MG63 (cell line): ENCODE data around the gene PTPRN2. TPM values are rescaled to one million over a fixed set of nuclear protein-coding genes. Genes with fewer than 3 reads are reported as not detected.
"Not testable (repeated sequence)": the region's sequence is repeated elsewhere in the genome, so short reads cannot be mapped to it uniquely, and the experiment has no call there.

Source experiments
- DNase-seq: peaks from one replicate; pipeline ENCODE4 v3.0.0-alpha.2; 2020
- H3K27me3 ChIP-seq: fragments of 250-450 bp; sonication (Bioruptor Pico); 2 replicates; pipeline ENCODE4 v1.5.1; 2020; ENCODE audit warnings: mild to moderate bottlenecking, moderate library complexity
- H3K36me3 ChIP-seq: fragments of 250-450 bp; sonication (Bioruptor Pico); 2 replicates; pipeline ENCODE4 v1.5.1; 2020; ENCODE audit warnings: mild to moderate bottlenecking, moderate library complexity
- H3K4me3 ChIP-seq: fragments of 250-450 bp; sonication (Bioruptor Pico); 2 replicates; pipeline ENCODE4 v1.5.1; 2020; ENCODE audit warnings: mild to moderate bottlenecking, moderate library complexity
- H3K9me3 ChIP-seq: fragments of 250-450 bp; sonication (Bioruptor Pico); 2 replicates; pipeline ENCODE4 v1.5.1; 2020; ENCODE audit warnings: mild to moderate bottlenecking, moderate library complexity
- total RNA-seq: library from RNA; depleted of rRNA; stranded (reverse); fragments of >200 nt; shearing (Covaris generic); gene quantifications from 2 replicates; pipeline ENCODE4 v1.2.3, GENCODE V29; 2014; ENCODE audit warnings: low replicate concordance

The PTPRN2 gene
- total RNA-seq, 1 experiment from 2014 or later, result 0.16 TPM

DNA sequence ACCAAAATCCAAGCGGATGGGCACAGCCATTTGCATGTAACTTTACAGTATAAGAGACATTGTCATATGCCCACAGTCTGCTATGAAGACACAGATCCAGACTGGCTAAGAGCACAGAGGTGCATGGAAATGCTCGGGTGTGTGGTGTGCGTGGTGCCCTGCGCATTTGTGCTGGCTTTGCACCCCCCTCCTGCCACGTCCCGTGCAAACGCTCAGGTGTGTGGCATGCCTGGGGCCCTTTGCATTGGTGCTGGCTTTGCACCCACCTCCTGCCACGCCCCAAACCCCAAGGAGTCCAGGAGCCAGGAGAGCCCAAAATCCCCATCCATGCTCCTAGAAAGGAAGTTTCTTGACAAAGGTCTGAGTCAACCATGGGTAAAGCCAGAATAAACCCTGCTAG, 306.2 kb downstream of the PTPRN2 start:
- DNase-seq, result no peak
- no peaks in the 10 kb centered on the region for H3K36me3 ChIP-seq
- H3K9me3 ChIP-seq, result no peaks in the 10 kb centered on the region
- H3K4me3 ChIP-seq, result no peak overlapping the region
- no peaks in the 10 kb centered on the region for H3K27me3 ChIP-seq

DNA sequence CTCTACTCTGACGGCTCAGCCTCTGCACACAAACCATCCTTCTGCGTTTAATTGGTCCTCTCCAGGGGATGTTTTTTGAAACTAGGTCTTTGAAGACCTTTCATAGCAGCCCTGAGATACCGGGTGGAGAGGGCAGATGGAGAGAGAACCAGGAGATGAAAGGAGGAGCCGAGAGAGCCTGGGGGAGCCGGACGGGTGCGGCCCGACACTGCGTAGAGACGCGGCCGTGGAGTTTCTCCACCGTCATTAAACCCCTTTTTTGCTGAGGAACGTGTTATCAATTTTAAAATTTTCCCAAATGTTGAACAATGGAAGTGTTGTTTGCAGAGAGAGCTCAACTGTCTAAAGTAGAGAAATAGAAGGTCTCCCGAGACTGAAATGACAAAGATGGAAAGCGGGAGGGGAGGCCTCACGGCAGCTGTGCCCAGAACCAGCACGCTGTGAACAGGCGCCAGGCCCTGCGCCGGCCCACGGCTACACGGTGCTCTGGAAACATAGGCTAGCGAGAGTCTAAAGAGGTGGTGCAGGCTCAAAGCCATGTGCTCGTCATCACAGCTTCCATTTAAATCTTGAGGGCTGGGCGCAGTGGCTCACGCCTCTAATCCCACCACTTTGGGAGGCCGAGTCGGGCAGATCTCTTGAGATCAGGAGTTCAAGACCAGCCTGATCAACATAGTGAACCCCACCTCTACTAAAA, 307.0 kb downstream of the PTPRN2 start:
- no peak overlapping the region for H3K4me3 ChIP-seq
- no peaks in the 10 kb centered on the region for H3K27me3 ChIP-seq
- no peaks in the 10 kb centered on the region for H3K36me3 ChIP-seq
- no peaks in the 10 kb centered on the region for H3K9me3 ChIP-seq
- no peak for DNase-seq

DNA sequence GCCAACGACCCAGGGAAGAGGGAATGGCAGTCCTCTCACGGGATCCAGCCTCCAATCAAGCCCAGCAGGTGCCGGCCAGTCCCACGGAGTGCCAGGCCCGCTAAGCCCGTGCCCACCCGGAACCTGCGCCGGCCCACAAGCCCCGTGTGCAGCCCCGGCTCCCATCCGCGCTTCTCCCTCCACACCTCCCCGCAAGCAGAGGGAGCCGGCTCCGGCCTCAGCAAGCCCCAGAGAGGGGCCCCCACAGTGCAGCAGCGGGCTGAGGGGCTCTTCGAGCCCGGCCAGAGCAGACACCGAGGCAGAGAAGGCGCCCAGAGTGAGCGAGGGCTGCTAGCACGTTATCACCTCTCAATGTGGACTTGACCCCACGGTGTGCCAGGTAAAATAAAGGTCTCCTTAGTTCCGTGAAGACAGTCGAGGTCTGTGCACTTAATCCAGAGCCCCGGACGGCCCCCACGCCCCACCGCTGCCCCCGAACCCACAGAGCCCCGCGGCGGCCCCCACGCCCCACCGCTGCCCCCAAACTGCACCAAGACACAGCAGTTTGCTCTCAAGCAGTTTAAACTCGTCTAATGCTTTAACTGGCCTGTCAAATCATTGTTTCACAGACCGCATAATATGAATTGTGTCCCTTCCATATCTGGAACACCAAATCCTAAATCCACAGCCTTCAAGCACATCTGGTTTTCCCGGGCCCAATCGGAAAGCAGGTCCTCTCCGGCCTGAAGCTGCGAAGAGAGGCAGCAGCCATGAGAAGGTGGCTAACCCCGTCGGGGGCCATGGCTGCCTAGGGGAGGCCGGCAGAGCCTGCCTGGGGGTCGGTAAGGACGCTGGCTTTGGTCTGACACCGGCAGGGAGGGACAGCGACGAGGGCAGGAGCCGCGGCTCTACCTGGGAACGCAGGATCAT, 307.8 kb downstream of the PTPRN2 start:
- H3K36me3 ChIP-seq, result no peaks in the 10 kb centered on the region
- 0 out of 2 replicates have a peak, but pooled peaks cover 3% of the 10 kb centered on the region for H3K27me3 ChIP-seq
- DNase-seq, result no peak
- H3K4me3 ChIP-seq, result no peak overlapping the region
- no peaks in the 10 kb centered on the region for H3K9me3 ChIP-seq

DNA sequence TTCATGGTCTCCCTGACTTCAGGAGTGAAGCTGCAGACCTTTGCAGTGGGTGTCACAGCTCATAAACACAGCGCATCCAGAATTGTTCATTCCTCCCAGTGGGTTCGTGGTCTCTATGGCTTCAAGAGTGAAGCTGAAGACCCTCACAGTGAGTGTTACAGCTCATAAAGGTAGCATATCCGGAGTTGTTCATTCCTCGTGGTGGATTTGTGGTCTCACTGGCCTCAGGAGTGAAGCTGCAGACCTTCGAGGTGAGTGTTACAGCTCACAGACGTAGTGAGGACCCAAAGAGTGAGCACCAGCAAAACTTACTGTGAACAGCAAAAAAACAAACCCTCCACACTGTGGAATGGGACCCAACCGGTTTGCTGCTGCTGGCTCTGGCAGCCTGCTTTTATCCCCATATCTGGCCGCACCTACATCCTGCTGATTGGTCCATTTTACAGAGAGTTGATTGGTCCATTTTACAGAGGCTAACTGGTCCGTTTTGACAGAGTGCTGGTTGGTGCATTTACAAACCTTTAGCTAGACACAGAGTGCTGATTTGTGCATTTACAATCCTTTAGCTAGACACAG, 308.8 kb downstream of the PTPRN2 start:
- Histone ChIP-seq H3K36me3 (no peaks in the 10 kb centered on the region), H3K4me3 (no peak overlapping the region), H3K9me3 (no peaks in the 10 kb centered on the region), H3K27me3 (0 out of 2 replicates have a peak, but pooled peaks cover 6% of the 10 kb centered on the region)
- DNase-seq, result no peak

DNA sequence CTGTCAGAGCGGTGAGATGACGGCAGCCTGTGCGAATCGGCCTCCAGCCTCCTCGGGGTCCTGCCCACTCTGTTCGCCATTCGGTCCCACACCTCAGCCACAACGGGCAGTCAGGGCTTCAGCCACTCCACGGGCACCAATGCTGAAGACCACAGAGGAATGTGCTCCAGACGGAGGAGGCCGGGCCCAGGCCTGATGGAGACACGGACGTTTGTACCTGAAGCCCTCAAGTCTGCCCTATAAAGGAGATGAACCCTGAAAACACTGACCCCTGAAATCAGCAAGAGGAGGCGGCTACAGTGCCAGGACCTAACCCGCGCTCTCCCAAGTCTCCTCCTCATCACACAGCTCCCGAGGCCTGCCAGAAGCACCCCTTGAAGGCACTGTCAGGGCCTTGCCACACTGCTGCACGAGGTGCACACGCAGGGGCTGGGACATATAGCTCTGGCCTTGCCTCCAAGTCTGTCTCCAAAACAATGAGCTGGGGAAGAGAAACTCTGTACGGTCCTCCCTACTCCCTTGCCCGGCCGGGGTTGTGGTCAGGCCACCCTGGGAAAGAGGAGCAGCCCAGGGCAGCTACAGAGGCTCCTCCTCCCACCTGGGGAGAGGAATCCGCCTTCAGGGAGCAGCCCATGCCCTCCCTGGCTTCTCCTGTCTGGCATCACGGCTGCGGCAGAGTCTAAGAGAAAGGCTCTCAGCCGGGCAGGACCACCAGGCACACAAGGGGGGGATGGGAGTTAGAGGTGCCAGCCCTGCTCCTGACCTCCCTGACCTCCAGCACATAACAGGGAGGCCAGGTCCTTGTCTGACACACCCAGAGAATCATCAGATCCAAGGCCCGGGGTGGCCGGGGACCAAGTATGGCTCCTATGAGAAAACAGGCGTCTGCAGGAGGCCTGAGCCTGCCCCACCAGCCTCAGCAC, 310.1 kb downstream of the PTPRN2 start:
- Histone ChIP-seq H3K27me3 (0 out of 2 replicates have a peak, but pooled peaks cover 6% of the 10 kb centered on the region), H3K36me3 (no peaks in the 10 kb centered on the region), H3K4me3 (no peak overlapping the region), H3K9me3 (no peaks in the 10 kb centered on the region)
- DNase-seq, result no peak

DNA sequence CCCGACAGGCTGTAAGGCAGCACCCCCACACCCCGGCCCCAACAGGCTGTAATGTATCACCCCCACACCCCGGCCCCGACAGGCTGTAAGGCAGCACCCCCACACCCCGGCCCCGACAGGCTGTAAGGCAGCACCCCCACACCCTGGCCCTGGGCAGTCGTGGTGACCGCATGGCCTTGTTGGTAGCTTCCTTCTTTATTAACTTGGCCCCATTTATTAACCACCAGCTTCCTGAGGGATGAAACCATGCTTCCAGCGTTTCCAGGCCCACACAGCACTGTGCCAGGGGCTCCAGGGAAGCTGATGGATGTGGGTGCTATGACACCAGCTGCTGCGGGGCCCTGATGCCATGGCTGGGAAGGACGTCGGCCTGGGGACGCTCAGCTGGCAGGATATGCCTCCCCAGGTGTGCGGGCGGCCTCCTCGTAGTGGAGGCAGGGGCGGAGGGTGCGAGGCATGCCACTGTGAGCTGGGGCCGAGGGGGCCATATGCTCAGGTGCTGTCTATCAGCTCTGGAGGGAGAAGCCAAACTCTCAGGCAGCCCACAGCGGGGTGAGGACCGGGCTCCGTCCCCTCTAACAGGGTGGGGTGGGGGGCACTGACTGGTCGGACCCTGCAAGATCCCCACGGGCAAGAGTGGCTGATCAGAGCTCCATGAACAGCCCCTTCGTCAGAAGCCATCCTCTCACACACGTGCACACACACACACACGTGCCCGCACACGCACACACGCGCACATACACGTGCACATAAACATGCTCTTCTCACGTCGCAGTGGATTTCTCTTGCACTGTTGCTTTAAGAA, 311.0 kb downstream of the PTPRN2 start:
- Histone ChIP-seq H3K36me3 (no peaks in the 10 kb centered on the region), H3K4me3 (no peak overlapping the region), H3K27me3 (0 out of 2 replicates have a peak, but pooled peaks cover 6% of the 10 kb centered on the region), H3K9me3 (no peaks in the 10 kb centered on the region)
- DNase-seq, result no peak

DNA sequence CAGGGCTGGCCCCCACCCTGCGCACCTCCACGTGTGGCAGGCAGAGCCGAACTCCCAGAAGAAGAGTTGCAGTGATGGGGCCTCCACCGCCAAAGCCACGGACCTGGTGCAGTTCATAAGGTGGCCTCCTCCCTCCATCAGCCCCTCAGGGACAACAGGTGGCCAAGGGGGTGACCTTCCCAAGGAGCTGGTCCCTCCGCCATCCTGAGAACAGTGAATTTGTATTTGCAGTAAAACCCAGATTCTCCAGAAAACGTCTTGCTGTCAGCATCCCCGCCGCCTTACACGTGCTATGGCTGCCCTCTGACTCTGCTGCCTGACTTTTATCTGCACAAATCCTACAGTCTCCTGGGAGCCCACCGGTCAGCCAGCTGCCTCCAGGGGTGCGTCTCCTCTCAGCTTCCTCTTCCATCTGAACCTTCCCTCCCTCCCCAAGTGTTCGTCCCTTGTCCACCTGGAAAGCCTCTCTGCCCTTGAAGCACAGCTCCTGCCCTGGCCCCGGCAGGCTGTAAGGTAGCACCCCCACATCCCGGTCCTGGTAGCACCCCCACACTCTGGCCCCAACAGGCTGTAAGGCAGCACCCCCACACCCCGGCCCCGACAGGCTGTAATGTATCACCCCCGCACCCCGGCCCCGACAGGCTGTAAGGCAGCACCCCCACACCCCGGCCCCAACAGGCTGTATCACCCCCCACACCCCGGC, 311.8 kb downstream of the PTPRN2 start:
- DNase-seq, result no peak
- Histone ChIP-seq H3K4me3 (no peak overlapping the region), H3K27me3 (0 out of 2 replicates have a peak, but pooled peaks cover 6% of the 10 kb centered on the region), H3K9me3 (no peaks in the 10 kb centered on the region), H3K36me3 (no peaks in the 10 kb centered on the region)

DNA sequence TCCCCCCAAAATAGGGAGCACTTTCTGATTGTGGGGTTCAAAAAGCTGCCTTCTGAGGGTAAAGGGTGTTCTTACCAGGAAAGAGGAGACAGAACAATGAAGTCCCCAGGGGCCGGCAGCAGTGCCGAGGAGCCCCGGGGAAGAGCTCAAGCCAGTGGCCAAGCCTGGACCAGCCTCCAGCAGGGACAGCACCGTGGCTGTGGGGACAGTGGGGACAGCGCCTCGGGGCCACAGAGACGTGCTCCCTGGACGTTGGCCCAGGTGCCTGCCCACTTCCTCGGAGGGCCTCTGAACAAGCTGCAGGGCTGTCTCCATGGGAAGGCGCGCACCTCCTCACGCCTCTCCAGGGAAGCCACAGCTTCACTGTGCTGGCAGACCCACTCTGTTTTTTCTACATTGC, 312.6 kb downstream of the PTPRN2 start:
- Histone ChIP-seq H3K27me3 (0 out of 2 replicates have a peak, but pooled peaks cover 6% of the 10 kb centered on the region), H3K4me3 (no peak overlapping the region), H3K36me3 (no peaks in the 10 kb centered on the region), H3K9me3 (no peaks in the 10 kb centered on the region)
- DNase-seq, result no peak

DNA sequence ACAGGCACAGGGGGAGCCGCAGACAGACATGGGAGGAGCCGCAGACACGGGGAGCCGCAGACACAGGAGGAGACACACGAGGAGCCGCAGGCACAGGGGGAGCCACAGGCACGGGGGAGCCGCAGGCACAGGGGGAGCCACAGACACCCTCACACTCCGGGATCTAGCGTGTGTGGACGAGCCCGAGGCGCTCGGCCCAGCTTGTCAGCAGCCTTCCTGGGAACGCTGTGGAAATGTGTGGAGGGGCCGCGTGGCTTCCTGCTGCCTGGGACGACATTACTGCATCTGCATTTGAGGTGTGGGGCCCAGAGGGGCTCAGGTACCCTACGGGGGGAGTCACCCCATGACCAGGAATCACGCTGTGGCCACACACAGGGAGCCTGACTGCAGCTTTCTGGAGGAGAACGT, 313.2 kb downstream of the PTPRN2 start:
- H3K27me3 ChIP-seq, result 0 out of 2 replicates have a peak, but pooled peaks cover 6% of the 10 kb centered on the region
- no peaks in the 10 kb centered on the region for H3K36me3 ChIP-seq
- DNase-seq, result no peak
- H3K9me3 ChIP-seq, result no peaks in the 10 kb centered on the region
- no peak overlapping the region for H3K4me3 ChIP-seq

DNA sequence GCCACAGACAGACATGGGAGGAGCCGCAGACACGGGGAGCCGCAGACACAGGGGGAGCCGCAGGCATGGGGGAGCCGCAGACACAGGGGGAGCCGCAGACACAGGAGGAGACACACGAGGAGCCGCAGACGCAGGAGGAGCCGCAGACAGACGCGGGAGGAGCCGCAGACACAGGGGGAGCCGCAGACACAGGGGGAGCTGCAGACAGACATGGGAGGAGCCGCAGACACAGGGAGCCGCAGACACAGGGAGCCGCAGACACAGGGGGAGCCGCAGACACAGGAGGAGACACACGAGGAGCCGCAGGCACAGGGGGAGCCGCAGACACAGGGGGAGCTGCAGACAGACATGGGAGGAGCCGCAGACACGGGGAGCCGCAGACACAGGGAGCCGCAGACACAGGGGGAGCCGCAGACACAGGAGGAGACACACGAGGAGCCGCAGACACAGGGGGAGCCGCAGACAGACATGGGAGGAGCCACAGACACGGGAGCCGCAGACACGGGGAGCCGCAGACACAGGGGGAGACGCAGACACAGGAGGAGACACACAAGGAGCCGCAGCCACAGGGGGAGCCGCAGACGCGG, 313.8 kb downstream of the PTPRN2 start:
- H3K9me3 ChIP-seq, H3K27me3 ChIP-seq, H3K36me3 ChIP-seq, H3K4me3 ChIP-seq, DNase-seq: not testable (repeated sequence)

DNA sequence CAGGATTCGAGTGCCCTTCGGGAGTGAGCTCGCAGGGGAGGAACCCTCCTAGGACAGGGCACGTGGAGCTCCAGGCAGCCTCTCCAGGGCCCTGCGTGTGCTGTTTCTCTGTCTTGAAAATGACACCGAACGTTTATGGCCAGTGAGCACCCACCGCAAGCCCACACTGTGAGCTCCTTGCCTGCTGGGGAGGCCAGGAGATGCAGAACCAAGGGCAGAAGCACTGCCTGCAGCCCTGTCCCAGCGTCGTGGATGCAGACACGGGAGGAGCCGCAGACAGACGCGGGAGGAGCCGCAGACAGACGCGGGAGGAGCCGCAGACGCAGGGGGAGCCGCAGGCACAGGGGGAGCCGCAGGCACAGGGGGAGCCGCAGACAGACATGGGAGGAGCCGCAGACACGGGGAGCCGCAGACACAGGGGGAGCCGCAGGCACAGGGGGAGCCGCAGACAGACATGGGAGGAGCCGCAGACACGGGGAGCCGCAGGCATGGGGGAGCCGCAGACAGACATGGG, 314.4 kb downstream of the PTPRN2 start:
- no peak for DNase-seq
- H3K36me3 ChIP-seq, result no peaks in the 10 kb centered on the region
- no peaks in the 10 kb centered on the region for H3K9me3 ChIP-seq
- no peak overlapping the region for H3K4me3 ChIP-seq
- H3K27me3 ChIP-seq, result 0 out of 2 replicates have a peak, but pooled peaks cover 6% of the 10 kb centered on the region

DNA sequence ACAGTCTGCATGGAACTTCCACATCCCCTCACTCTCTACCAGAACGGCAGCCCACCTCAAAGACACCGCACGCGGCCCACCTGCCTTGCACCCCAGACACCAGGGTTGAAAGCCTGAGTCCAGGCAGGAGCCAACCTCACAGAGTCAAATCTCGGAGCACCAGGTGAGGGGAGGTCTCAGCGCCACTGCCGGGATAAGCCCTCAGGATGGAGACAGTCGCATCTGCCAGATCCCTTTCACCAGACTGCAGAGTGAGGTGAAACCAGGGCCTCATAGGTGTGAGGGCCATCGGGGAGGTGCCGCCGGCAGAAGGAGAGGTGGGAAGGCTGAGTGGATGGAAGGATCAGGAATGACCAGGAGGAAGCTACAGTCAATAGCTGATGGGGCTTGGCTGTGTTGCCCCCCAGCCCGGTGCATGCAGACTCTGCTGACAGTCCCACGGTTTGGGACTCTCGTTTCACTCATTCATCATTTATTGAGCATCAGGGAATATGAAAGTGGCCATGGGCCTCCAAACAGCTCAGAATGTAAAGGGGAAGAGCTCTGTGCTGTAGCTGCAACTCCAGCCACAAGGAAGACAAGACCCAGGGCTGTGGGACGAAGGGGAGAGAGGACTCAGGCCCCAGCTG, 315.0 kb downstream of the PTPRN2 start:
- Histone ChIP-seq H3K27me3 (0 out of 2 replicates have a peak, but pooled peaks cover 6% of the 10 kb centered on the region), H3K4me3 (no peak overlapping the region), H3K36me3 (no peaks in the 10 kb centered on the region), H3K9me3 (no peaks in the 10 kb centered on the region)
- no peak for DNase-seq

DNA sequence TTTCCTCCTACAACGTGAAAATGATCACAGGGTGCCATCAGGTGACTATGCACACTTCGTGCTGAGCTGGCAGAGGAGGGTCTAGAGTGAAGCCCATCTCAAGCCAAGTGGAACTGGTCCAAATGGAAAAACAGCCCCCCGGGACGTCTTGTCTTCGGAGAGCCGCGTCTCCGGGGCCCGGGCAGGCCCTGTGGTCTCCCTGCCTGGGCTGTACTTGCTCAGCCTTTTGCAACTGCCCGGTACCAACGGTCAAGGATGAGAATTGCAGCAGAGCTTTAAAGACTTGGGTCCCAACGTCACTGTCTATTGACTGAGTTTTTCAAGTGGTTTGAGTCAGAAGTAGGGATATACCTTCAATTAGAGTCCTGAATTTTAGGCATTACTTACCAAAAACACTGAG, 315.5 kb downstream of the PTPRN2 start:
- no peak for DNase-seq
- H3K9me3 ChIP-seq, result no peaks in the 10 kb centered on the region
- H3K27me3 ChIP-seq, result 0 out of 2 replicates have a peak, but pooled peaks cover 6% of the 10 kb centered on the region
- H3K36me3 ChIP-seq, result no peaks in the 10 kb centered on the region
- H3K4me3 ChIP-seq, result no peak overlapping the region

DNA sequence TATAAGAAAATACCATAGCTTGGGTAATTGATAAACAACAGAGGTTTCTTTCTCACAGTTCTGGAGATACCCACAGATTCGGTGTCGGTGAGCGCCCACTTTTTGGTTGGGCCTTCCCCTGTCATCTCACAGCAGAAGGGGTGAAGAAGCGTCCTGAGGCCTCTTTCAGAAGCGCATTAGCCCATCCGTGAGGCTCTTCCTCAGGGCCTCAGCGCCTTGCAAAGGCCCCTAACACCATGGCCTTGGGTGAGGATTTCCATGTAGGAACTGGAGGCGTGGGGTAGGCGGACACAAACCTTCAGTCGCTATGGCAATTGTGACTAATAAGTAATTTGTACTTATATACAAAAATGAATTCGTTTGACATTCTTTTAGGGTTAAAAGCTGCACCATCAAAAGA, 316.0 kb downstream of the PTPRN2 start:
- no peak for DNase-seq
- H3K9me3 ChIP-seq, result no peaks in the 10 kb centered on the region
- no peak overlapping the region for H3K4me3 ChIP-seq
- 0 out of 2 replicates have a peak, but pooled peaks cover 6% of the 10 kb centered on the region for H3K27me3 ChIP-seq
- H3K36me3 ChIP-seq, result no peaks in the 10 kb centered on the region
